HepG2 (cell line): Measurements from ENCODE around the gene GJD3. TPM values are rescaled to one million over a fixed set of nuclear protein-coding genes. Genes with fewer than 3 reads are reported as not detected.

ENCODE experiments used
- ATAC-seq: fragments of 200-7000 bp; cut with Tn5 transposase; 3 replicates; pipeline ENCODE4 v1.9.1; 2020; ENCODE audit warnings: mild to moderate bottlenecking, moderate library complexity
- BruUV-seq: library from RNA; stranded (reverse); fragments of 400-500 nt; replicated peaks from 2 replicates; lab custom pipeline; 2021; lab: Mats Ljungman, UMichigan
- CTCF ChIA-PET: fragments of 300-600 bp; formaldehyde crosslinking; extraction: SDS; loops from one replicate; lab custom pipeline; 2021; ENCODE audit warnings: low total read pairs, inconsistent platforms, low intra/inter-chr PET ratio; lab: Yijun Ruan, JAX
- POLR2A ChIA-PET: fragments of 350-600 bp; sonication (Branson Sonifier 250); formaldehyde crosslinking; loops from one replicate; lab custom pipeline; 2020; ENCODE audit warnings: antibody characterized with exemption, inconsistent platforms; lab: Yijun Ruan, JAX
- DNase-seq: peaks from one replicate; pipeline ENCODE4 v3.0.0-alpha.2; 2015; ENCODE audit warnings: low spot score
- FAIRE-seq: peaks from 3 replicates; lab custom pipeline; 2011; peaks lifted over from hg19 to GRCh38; lab: Jason Lieb, UNC
- H2AFZ ChIP-seq: one replicate; pipeline ENCODE4 v1.6.1; 2011; ENCODE audit warnings: low read length, inconsistent platforms
- H3K27ac ChIP-seq: fragments of 300-600 bp; 3 replicates; pipeline ENCODE4 v1.8.0; 2011; ENCODE audit warnings: mixed run types, mild to moderate bottlenecking, mixed read lengths, low read length, inconsistent platforms; ENCODE audit not compliant: insufficient read depth; ENCODE audit errors: extremely low read length
- H3K27me3 ChIP-seq, 2 experiments: fragments of 200-600 bp in 1 of 2; 2 replicates in 1 of 2; 3 replicates in 1 of 2; pipeline versions ENCODE4 v1.6.0 to v1.8.0; 2011; ENCODE audit warnings: low read length in 2 of 2, mild to moderate bottlenecking in 2 of 2, moderate library complexity in 2 of 2, inconsistent platforms in 1 of 2; ENCODE audit not compliant: insufficient read depth in 2 of 2, control insufficient read depth in 1 of 2
- H3K36me3 ChIP-seq, 2 experiments: fragments of 200-600 bp in 1 of 2; replicated peaks in 1 of 2; 2 replicates in 1 of 2; 3 replicates in 1 of 2; pipeline versions ENCODE4 v1.5.1 to v1.8.0; 2011; ENCODE audit warnings: low read length in 2 of 2, inconsistent platforms in 1 of 2; ENCODE audit not compliant: insufficient read depth in 2 of 2, control insufficient read depth in 1 of 2
- H3K4me1 ChIP-seq: 2 replicates; pipeline ENCODE4 v1.5.1; 2012; ENCODE audit warnings: low read length, inconsistent platforms; ENCODE audit not compliant: insufficient read depth
- H3K4me2 ChIP-seq: 2 replicates; pipeline ENCODE4 v1.6.0; 2011; ENCODE audit warnings: low read depth, low read length, inconsistent platforms
- H3K4me3 ChIP-seq, 3 experiments: fragments of 200-600 bp in 1 of 3; sonication (generic), shearing (Covaris generic) in 1 of 3; replicated peaks in 1 of 3; 2 replicates each; pipeline ENCODE4 v1.5.1; 2011 to 2016; ENCODE audit warnings: low read length in 3 of 3, inconsistent platforms in 2 of 3, low read depth in 2 of 3, mild to moderate bottlenecking in 2 of 3, control low read depth in 1 of 3, mixed read lengths in 1 of 3; ENCODE audit not compliant: insufficient read depth in 1 of 3
- H3K79me2 ChIP-seq: one replicate; pipeline ENCODE4 v1.6.1; 2011; ENCODE audit warnings: low read length, inconsistent platforms; ENCODE audit not compliant: insufficient read depth
- H3K9ac ChIP-seq: 2 replicates; pipeline ENCODE4 v1.6.0; 2011; ENCODE audit warnings: mild to moderate bottlenecking, low read depth, low read length, inconsistent platforms; ENCODE audit not compliant: insufficient read depth
- H3K9me3 ChIP-seq: 2 replicates; pipeline ENCODE4 v1.5.1; 2012; ENCODE audit warnings: mild to moderate bottlenecking, low read length
- H4K20me1 ChIP-seq: 2 replicates; pipeline ENCODE4 v1.6.0; 2011; ENCODE audit warnings: inconsistent platforms, mild to moderate bottlenecking, low read length, moderate library complexity; ENCODE audit not compliant: insufficient read depth
- ARID2 ChIP-seq: sonication (generic); formaldehyde crosslinking; IDR thresholded peaks from 2 replicates; pipeline ENCODE4 v1.8.1; 2022; ENCODE audit warnings: mild to moderate bottlenecking, missing genetic modification reagents, borderline replicate concordance
- KAT2B ChIP-seq: fragments of 150-350 bp; IDR thresholded peaks from 2 replicates; pipeline ENCODE4 v1.6.1; 2014; ENCODE audit warnings: low read depth, low read length, borderline replicate concordance
- MAX ChIP-seq: IDR thresholded peaks from 2 replicates; pipeline ENCODE4 v1.6.1; 2012; ENCODE audit warnings: inconsistent platforms
- RARA ChIP-seq: IDR thresholded peaks from 2 replicates; pipeline ENCODE4 v1.6.1; 2016; ENCODE audit warnings: missing genetic modification reagents, missing compliant biosample characterization
- SETDB1 ChIP-seq: sonication (generic); formaldehyde crosslinking; IDR thresholded peaks from 2 replicates; pipeline ENCODE4 v1.5.1; 2020; ENCODE audit warnings: missing genetic modification reagents, mild to moderate bottlenecking, borderline replicate concordance
- THRA ChIP-seq: sonication (generic); formaldehyde crosslinking; IDR thresholded peaks from 2 replicates; pipeline ENCODE4 v1.4.0; 2020; ENCODE audit warnings: missing genetic modification reagents, borderline replicate concordance
- ZFP91 ChIP-seq: sonication (generic); formaldehyde crosslinking; IDR thresholded peaks from 2 replicates; pipeline ENCODE4 v1.9.0; 2022; ENCODE audit warnings: missing genetic modification reagents, mild to moderate bottlenecking, borderline replicate concordance
- ZFX ChIP-seq: sonication (generic); formaldehyde crosslinking; IDR thresholded peaks from 2 replicates; pipeline ENCODE4 v1.4.0; 2020; ENCODE audit warnings: mild to moderate bottlenecking, low read depth, missing genetic modification reagents, moderate library complexity
- ZGPAT ChIP-seq: IDR thresholded peaks from 2 replicates; pipeline ENCODE4 v1.6.1; 2016; ENCODE audit warnings: mild to moderate bottlenecking
- ZNF639 ChIP-seq: conservative IDR thresholded peaks from 2 replicates; pipeline ENCODE4 v1.6.1; 2018; ENCODE audit warnings: missing genetic modification reagents
- WGBS: methylation state at CpG from one replicate; pipeline ENCODE4 v1.1.6; 2017; ENCODE audit warnings: low lambda C conversion rate; 5-methylcytosine and 5-hydroxymethylcytosine counted together
- in situ Hi-C: cut with HindIII; loops from 2 replicates; pipeline ENCODE4 v1.10.0; 2017; ENCODE audit warnings: low pct_unique_long_range_greater_than_20kb; ENCODE audit not compliant: extremely low pct_ligation_motif_present
- intact Hi-C: fragments of 100-400 bp; cut with micrococcal nuclease; formaldehyde crosslinking; loops from one replicate; pipeline ENCODE4 v1.10.0; 2022; ENCODE audit not compliant: unreplicated experiment
- polyA plus RNA-seq, 8 experiments: library from polyadenylated mRNA; depleted of rRNA in 3 of 8; stranded (reverse) in 7 of 8; unstranded in 1 of 8; fragments of >200 nt; fragmentation: Illumina TruSeq in 4 of 8; extraction: Trizol in 4 of 8; gene quantifications; 2 replicates each; pipeline versions ENCODE4 v1.2.1 to v1.2.3, GENCODE V29; 2011 to 2016; ENCODE audit warnings: low read depth in 4 of 8, missing spikeins in 1 of 8, mixed read lengths in 1 of 8; ENCODE audit not compliant: insufficient read depth in 1 of 8
- total RNA-seq, 5 experiments: library from RNA; depleted of rRNA; stranded (reverse); fragments of >200 nt; fragmentation: Illumina TruSeq; extraction: Trizol; gene quantifications; 2 replicates each; pipeline ENCODE4 v1.2.3, GENCODE V29; 2016; ENCODE audit warnings: low read depth in 1 of 5

The GJD3 gene
- total and polyA plus RNA-seq, 2 of the 13 experiments (the other 11 are each of a cell fraction or from before 2014, with no cell fraction given), result not detected

- TF ChIP-seq MAX, result no peak
- no peak for TF ChIP-seq SETDB1
- no peak for TF ChIP-seq ARID2 (CRISPR knock-in tag)
- TF ChIP-seq THRA (CRISPR knock-in tag), result no peak
- TF ChIP-seq ZGPAT (CRISPR knock-in tag), result no peak
- TF ChIP-seq, all 625 proteins: peak for 5
These were observed 37.2 kb downstream of the GJD3 start (continued) for GRCh38 chr17:40327244-40327729.

- H3K4me1 ChIP-seq, result peaks cover 81% of the 10 kb centered on the region
- H3K9ac ChIP-seq, result no peak overlapping the region
- in situ Hi-C loops, result no loop called here
- no peaks in the 10 kb centered on the region for H3K9me3 ChIP-seq
- peak overlapping the region in 1 of 3 experiments; percentile 3; a peak in 1 of 6 replicates for H3K4me3 ChIP-seq
- H2AFZ ChIP-seq, result no peak overlapping the region
- H3K36me3 ChIP-seq, result peaks cover 0 to 4% of the 10 kb centered on the region in 2 experiments; a peak in 1 of 5 replicates
- intact Hi-C loops, result no loop called here
- 8% methylated on average over 1 of the region's 1 CpG for WGBS
- ATAC-seq (peak; percentile 59), DNase-seq (no peak), FAIRE-seq (peak; percentile 81)
- no TSS peak for BruUV-seq
- CTCF ChIA-PET, result no interaction called here
- POLR2A ChIA-PET, result interaction anchor here (1.0 to 5.3 kb wide), 5 partner anchors 9 to 399 kb away, joined by 3 to 48 read pairs (median 5); partner anchors contain the start of genes LRRC3C and ORMDL3
- H3K27ac ChIP-seq, result no peak overlapping the region
- peaks cover 37% of the 10 kb centered on the region for H4K20me1 ChIP-seq
- H3K79me2 ChIP-seq, result peaks cover 25% of the 10 kb centered on the region
- no peaks in the 10 kb centered on the region for H3K27me3 ChIP-seq
- H3K4me2 ChIP-seq, result peak overlapping the region; percentile 52
- TF ChIP-seq ZNF639 (no peak), KAT2B (no peak), RARA (CRISPR knock-in tag) (peak; percentile 63), ZFX (CRISPR knock-in tag) (peak; percentile 42; the same call in 1 of the 2 replicates), ZFP91 (CRISPR knock-in tag) (no peak)
These were observed 37.7 kb downstream of the GJD3 start for GRCh38 chr17:40326832-40327199.
